WTC11 (cell line): ENCODE results near the gene CEP78. TPM values are rescaled to one million over a fixed set of nuclear protein-coding genes. Genes with fewer than 3 reads are reported as not detected.

Experiments used
- ATAC-seq: fragments of 200-7000 bp; cut with Tn5 transposase; 2 replicates; pipeline ENCODE4 v1.10.0; 2021; ENCODE audit warnings: mild to moderate bottlenecking, moderate library complexity
- CTCF ChIA-PET: fragments of 300-600 bp; sonication (Branson Sonifier 250); formaldehyde crosslinking; loops from one replicate; lab custom pipeline; 2021; ENCODE audit warnings: antibody characterized with exemption; lab: Charles Lee
- POLR2A ChIA-PET: fragments of 350-600 bp; sonication (Branson Sonifier 250); formaldehyde crosslinking; loops from one replicate; lab custom pipeline; 2021; ENCODE audit warnings: antibody characterized with exemption; lab: Charles Lee
- DNase-seq: peaks from one replicate; pipeline ENCODE4 v3.0.0; 2021; ENCODE audit warnings: low spot score
- H3K27ac Mint-ChIP-seq: 2 replicates; pipeline ENCODE4 v1.8.0; 2021; ENCODE audit warnings: mixed read lengths
- H3K27me3 Mint-ChIP-seq: 2 replicates; pipeline ENCODE4 v1.8.0; 2021; ENCODE audit warnings: low read depth, mild to moderate bottlenecking, moderate library complexity, mixed read lengths
- H3K36me3 Mint-ChIP-seq: 2 replicates; pipeline ENCODE4 v1.8.0; 2021; ENCODE audit warnings: mixed read lengths
- H3K4me1 Mint-ChIP-seq: 2 replicates; pipeline ENCODE4 v1.8.0; 2022; ENCODE audit warnings: mixed read lengths
- H3K4me3 Mint-ChIP-seq: 2 replicates; pipeline ENCODE4 v1.8.0; 2021; ENCODE audit warnings: mild to moderate bottlenecking, moderate library complexity, mixed read lengths
- H3K9me3 Mint-ChIP-seq: 2 replicates; pipeline ENCODE4 v1.8.0; 2021; ENCODE audit warnings: mixed read lengths
- CREB1 ChIP-seq: sonication (generic); formaldehyde crosslinking; IDR thresholded peaks from 2 replicates; pipeline ENCODE4 v1.8.0; 2023; ENCODE audit warnings: mild to moderate bottlenecking, missing genetic modification reagents
- E2F1 ChIP-seq: sonication (generic); formaldehyde crosslinking; IDR thresholded peaks from 2 replicates; pipeline ENCODE4 v1.8.0; 2022; ENCODE audit warnings: mild to moderate bottlenecking, missing genetic modification reagents
- ELF4 ChIP-seq: sonication (generic); formaldehyde crosslinking; IDR thresholded peaks from 2 replicates; pipeline ENCODE4 v1.8.1; 2022; ENCODE audit warnings: low read depth, mild to moderate bottlenecking, moderate library complexity, missing genetic modification reagents
- ERG ChIP-seq: fragments of 250-450 bp; sonication (Bioruptor Pico); IDR thresholded peaks from 2 replicates; pipeline ENCODE4 v1.8.0; 2021; ENCODE audit warnings: mild to moderate bottlenecking
- ETV6 ChIP-seq: sonication (generic); formaldehyde crosslinking; IDR thresholded peaks from 2 replicates; pipeline ENCODE4 v1.8.1; 2022; ENCODE audit warnings: mild to moderate bottlenecking, missing genetic modification reagents
- GABPB1 ChIP-seq: sonication (generic); formaldehyde crosslinking; IDR thresholded peaks from 2 replicates; pipeline ENCODE4 v1.8.1; 2023; ENCODE audit warnings: mild to moderate bottlenecking, missing genetic modification reagents
- MLX ChIP-seq: sonication (generic); formaldehyde crosslinking; IDR thresholded peaks from 2 replicates; pipeline ENCODE4 v1.8.1; 2023; ENCODE audit warnings: mild to moderate bottlenecking, missing genetic modification reagents, moderate library complexity
- MXD4 ChIP-seq: fragments of 250-450 bp; sonication (Bioruptor Pico); IDR thresholded peaks from 2 replicates; pipeline ENCODE4 v1.8.0; 2021; ENCODE audit warnings: mild to moderate bottlenecking, moderate library complexity, borderline replicate concordance
- TCF7 ChIP-seq: sonication (generic); formaldehyde crosslinking; IDR thresholded peaks from 2 replicates; pipeline ENCODE4 v1.8.0; 2022; ENCODE audit warnings: mild to moderate bottlenecking, low read depth, missing genetic modification reagents, moderate library complexity
- ZNF121 ChIP-seq: sonication (generic); formaldehyde crosslinking; IDR thresholded peaks from 2 replicates; pipeline ENCODE4 v1.8.0; 2023; ENCODE audit warnings: missing genetic modification reagents
- ZNF317 ChIP-seq: sonication (generic); formaldehyde crosslinking; IDR thresholded peaks from 2 replicates; pipeline ENCODE4 v1.8.1; 2023; ENCODE audit warnings: low read depth, mild to moderate bottlenecking, moderate library complexity, missing genetic modification reagents, borderline replicate concordance
- ZNF396 ChIP-seq: fragments of 250-450 bp; sonication (Bioruptor Pico); IDR thresholded peaks from 2 replicates; pipeline ENCODE4 v1.8.0; 2021; ENCODE audit warnings: mild to moderate bottlenecking, moderate library complexity, borderline replicate concordance
- ZNF423 ChIP-seq: fragments of 250-450 bp; sonication (Bioruptor Pico); IDR thresholded peaks from 2 replicates; pipeline ENCODE4 v2.1.2; 2022; ENCODE audit warnings: mild to moderate bottlenecking, moderate library complexity
- ZSCAN18 ChIP-seq: fragments of 250-450 bp; sonication (Bioruptor Pico); IDR thresholded peaks from 2 replicates; pipeline ENCODE4 v2.1.2; 2022; ENCODE audit warnings: mild to moderate bottlenecking, moderate library complexity
- total RNA-seq: library from RNA; stranded (reverse); gene quantifications from 3 replicates; pipeline ENCODE4 v1.2.3, GENCODE V29; 2021
- TF ChIP-seq, protein P1 (sequence below): sonication (generic); formaldehyde crosslinking; IDR thresholded peaks from 2 replicates; pipeline ENCODE4 v1.8.1; 2022; ENCODE audit warnings: low read depth, missing genetic modification reagents, borderline replicate concordance
- TF ChIP-seq, protein P2 (sequence below): sonication (generic); formaldehyde crosslinking; IDR thresholded peaks from 2 replicates; pipeline ENCODE4 v1.8.0; 2022; ENCODE audit warnings: mild to moderate bottlenecking, missing genetic modification reagents
- TF ChIP-seq, protein P3 (sequence below): sonication (generic); formaldehyde crosslinking; IDR thresholded peaks from 2 replicates; pipeline ENCODE4 v1.8.1; 2022; ENCODE audit warnings: missing genetic modification reagents, borderline replicate concordance
- TF ChIP-seq, protein P4 (sequence below): fragments of 250-450 bp; sonication (Bioruptor Pico); conservative IDR thresholded peaks from 2 replicates; pipeline ENCODE4 v1.9.0; 2021; ENCODE audit warnings: mild to moderate bottlenecking

Gene CEP78
- total RNA-seq, 1 experiment from 2014 or later, result 42.0 TPM

GRCh38 chr9:78239506-78239905 lies 3.6 kb downstream of the CEP78 start:
- Mint-ChIP-seq H3K36me3 (peaks cover 28% of the 10 kb centered on the region), H3K27me3 (no peaks in the 10 kb centered on the region), H3K4me1 (peaks cover 17% of the 10 kb centered on the region), H3K27ac (peak overlapping the region; percentile 48; the same call in 1 of the 2 replicates), H3K4me3 (no peak overlapping the region), H3K9me3 (no peaks in the 10 kb centered on the region)
- TF ChIP-seq E2F1 (no peak), GABPB1 (CRISPR knock-in tag) (no peak), ZNF317 (no peak), TCF7 (CRISPR knock-in tag) (no peak), ZNF121 (CRISPR knock-in tag) (no peak), MLX (CRISPR knock-in tag) (no peak), CREB1 (CRISPR knock-in tag) (no peak), ZNF396 (CRISPR knock-in tag) (no peak), ETV6 (no peak), ELF4 (CRISPR knock-in tag) (no peak), MXD4 (CRISPR knock-in tag) (no peak), ZNF423 (CRISPR knock-in tag) (no peak), ZSCAN18 (no peak), ERG (CRISPR knock-in tag) (no peak)
- TF ChIP-seq, protein P1, sequence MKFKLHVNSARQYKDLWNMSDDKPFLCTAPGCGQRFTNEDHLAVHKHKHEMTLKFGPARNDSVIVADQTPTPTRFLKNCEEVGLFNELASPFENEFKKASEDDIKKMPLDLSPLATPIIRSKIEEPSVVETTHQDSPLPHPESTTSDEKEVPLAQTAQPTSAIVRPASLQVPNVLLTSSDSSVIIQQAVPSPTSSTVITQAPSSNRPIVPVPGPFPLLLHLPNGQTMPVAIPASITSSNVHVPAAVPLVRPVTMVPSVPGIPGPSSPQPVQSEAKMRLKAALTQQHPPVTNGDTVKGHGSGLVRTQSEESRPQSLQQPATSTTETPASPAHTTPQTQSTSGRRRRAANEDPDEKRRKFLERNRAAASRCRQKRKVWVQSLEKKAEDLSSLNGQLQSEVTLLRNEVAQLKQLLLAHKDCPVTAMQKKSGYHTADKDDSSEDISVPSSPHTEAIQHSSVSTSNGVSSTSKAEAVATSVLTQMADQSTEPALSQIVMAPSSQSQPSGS (CRISPR knock-in tag), result no peak
- TF ChIP-seq, protein P2, sequence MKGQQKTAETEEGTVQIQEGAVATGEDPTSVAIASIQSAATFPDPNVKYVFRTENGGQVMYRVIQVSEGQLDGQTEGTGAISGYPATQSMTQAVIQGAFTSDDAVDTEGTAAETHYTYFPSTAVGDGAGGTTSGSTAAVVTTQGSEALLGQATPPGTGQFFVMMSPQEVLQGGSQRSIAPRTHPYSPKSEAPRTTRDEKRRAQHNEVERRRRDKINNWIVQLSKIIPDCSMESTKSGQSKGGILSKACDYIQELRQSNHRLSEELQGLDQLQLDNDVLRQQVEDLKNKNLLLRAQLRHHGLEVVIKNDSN (CRISPR knock-in tag), result no peak
- TF ChIP-seq, protein P3, sequence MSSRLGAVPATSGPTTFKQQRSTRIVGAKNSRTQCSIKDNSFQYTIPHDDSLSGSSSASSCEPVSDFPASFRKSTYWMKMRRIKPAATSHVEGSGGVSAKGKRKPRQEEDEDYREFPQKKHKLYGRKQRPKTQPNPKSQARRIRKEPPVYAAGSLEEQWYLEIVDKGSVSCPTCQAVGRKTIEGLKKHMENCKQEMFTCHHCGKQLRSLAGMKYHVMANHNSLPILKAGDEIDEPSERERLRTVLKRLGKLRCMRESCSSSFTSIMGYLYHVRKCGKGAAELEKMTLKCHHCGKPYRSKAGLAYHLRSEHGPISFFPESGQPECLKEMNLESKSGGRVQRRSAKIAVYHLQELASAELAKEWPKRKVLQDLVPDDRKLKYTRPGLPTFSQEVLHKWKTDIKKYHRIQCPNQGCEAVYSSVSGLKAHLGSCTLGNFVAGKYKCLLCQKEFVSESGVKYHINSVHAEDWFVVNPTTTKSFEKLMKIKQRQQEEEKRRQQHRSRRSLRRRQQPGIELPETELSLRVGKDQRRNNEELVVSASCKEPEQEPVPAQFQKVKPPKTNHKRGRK (CRISPR knock-in tag), result no peak
- TF ChIP-seq, protein P4, sequence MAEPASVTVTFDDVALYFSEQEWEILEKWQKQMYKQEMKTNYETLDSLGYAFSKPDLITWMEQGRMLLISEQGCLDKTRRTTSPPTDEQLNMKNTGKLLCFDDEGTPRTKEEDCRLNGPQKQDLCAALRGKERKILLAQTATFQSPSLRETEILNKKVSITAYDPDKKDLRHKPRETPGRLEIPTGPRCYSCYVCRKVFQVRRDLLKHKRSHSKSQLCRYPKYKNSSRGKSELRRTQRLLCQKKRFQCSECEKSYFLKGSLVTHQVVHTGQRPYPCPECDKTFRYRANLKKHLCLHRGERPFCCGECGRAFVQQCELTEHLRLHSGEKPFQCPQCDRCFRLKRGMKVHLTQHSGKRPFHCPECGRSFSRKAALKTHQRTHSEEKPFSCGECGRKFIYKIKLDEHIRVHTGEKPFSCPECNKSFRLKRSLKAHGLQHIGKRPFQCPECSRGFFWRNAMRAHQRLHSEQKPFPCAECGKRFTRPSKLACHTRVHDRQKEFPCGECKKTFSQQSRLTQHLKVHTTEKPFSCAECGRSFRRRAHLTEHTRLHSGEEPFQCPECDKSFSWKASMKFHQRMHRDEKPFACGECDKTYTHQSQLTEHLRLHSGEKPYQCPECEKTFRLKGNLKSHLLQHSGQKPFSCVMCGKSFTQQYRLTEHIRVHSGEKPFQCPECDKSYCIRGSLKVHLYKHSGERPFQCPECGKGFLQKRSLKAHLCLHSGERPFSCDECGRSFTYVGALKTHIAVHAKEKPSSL (CRISPR knock-in tag), result no peak
- ChIA-PET POLR2A (interaction anchor here (1.1 kb wide), 1 partner anchor 57 kb away, joined by 6 read pairs; the partner anchor contains the start of gene PSAT1), CTCF (interaction anchor here (0.9 to 1.2 kb wide), 2 partner anchors 65 to 109 kb away, joined by 3 to 4 read pairs; no protein-coding TSS in a partner anchor)
- DNase-seq (peak; percentile 23), ATAC-seq (no peak)
